ENCODE measurements around the gene ART5.
"Not testable (repeated sequence)": the region's sequence is repeated elsewhere in the genome, so short reads cannot be mapped to it uniquely, and the experiment has no call there.

GRCh38 chr11:3648843-3649242, 7.1 kb upstream of the ART5 start:
- TF ChIP-seq, protein P1, sequence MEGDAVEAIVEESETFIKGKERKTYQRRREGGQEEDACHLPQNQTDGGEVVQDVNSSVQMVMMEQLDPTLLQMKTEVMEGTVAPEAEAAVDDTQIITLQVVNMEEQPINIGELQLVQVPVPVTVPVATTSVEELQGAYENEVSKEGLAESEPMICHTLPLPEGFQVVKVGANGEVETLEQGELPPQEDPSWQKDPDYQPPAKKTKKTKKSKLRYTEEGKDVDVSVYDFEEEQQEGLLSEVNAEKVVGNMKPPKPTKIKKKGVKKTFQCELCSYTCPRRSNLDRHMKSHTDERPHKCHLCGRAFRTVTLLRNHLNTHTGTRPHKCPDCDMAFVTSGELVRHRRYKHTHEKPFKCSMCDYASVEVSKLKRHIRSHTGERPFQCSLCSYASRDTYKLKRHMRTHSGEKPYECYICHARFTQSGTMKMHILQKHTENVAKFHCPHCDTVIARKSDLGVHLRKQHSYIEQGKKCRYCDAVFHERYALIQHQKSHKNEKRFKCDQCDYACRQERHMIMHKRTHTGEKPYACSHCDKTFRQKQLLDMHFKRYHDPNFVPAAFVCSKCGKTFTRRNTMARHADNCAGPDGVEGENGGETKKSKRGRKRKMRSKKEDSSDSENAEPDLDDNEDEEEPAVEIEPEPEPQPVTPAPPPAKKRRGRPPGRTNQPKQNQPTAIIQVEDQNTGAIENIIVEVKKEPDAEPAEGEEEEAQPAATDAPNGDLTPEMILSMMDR (conservative IDR thresholded peaks at IDR 0.05), result not testable (repeated sequence)
- not testable (repeated sequence) for TF ChIP-seq EZH2 (IDR thresholded peaks at IDR 0.05; ENCODE audit: low read depth)

All from PC-9 (cell line).